HepG2 (cell line): ENCODE data around the gene PRDM11. TPM values are rescaled to one million over a fixed set of nuclear protein-coding genes. Genes with fewer than 3 reads are reported as not detected.

Experiments used
- ATAC-seq: fragments of 200-7000 bp; cut with Tn5 transposase; 3 replicates; pipeline ENCODE4 v1.9.1; 2020; ENCODE audit warnings: mild to moderate bottlenecking, moderate library complexity
- BruUV-seq: library from RNA; stranded (reverse); fragments of 400-500 nt; replicated peaks from 2 replicates; lab custom pipeline; 2021; lab: Mats Ljungman, UMichigan
- CTCF ChIA-PET: fragments of 300-600 bp; formaldehyde crosslinking; extraction: SDS; loops from one replicate; lab custom pipeline; 2021; ENCODE audit warnings: low total read pairs, inconsistent platforms, low intra/inter-chr PET ratio; lab: Yijun Ruan, JAX
- POLR2A ChIA-PET: fragments of 350-600 bp; sonication (Branson Sonifier 250); formaldehyde crosslinking; loops from one replicate; lab custom pipeline; 2020; ENCODE audit warnings: antibody characterized with exemption, inconsistent platforms; lab: Yijun Ruan, JAX
- DNase-seq: peaks from one replicate; pipeline ENCODE4 v3.0.0-alpha.2; 2015; ENCODE audit warnings: low spot score
- FAIRE-seq: peaks from 3 replicates; lab custom pipeline; 2011; peaks lifted over from hg19 to GRCh38; lab: Jason Lieb, UNC
- H2AFZ ChIP-seq: one replicate; pipeline ENCODE4 v1.6.1; 2011; ENCODE audit warnings: low read length, inconsistent platforms
- H3K27ac ChIP-seq: fragments of 300-600 bp; 3 replicates; pipeline ENCODE4 v1.8.0; 2011; ENCODE audit warnings: mixed run types, mild to moderate bottlenecking, mixed read lengths, low read length, inconsistent platforms; ENCODE audit not compliant: insufficient read depth; ENCODE audit errors: extremely low read length
- H3K27me3 ChIP-seq, 2 experiments: fragments of 200-600 bp in 1 of 2; 2 replicates in 1 of 2; 3 replicates in 1 of 2; pipeline versions ENCODE4 v1.6.0 to v1.8.0; 2011; ENCODE audit warnings: low read length in 2 of 2, mild to moderate bottlenecking in 2 of 2, moderate library complexity in 2 of 2, inconsistent platforms in 1 of 2; ENCODE audit not compliant: insufficient read depth in 2 of 2, control insufficient read depth in 1 of 2
- H3K36me3 ChIP-seq, 2 experiments: fragments of 200-600 bp in 1 of 2; replicated peaks in 1 of 2; 2 replicates in 1 of 2; 3 replicates in 1 of 2; pipeline versions ENCODE4 v1.5.1 to v1.8.0; 2011; ENCODE audit warnings: low read length in 2 of 2, inconsistent platforms in 1 of 2; ENCODE audit not compliant: insufficient read depth in 2 of 2, control insufficient read depth in 1 of 2
- H3K4me1 ChIP-seq: 2 replicates; pipeline ENCODE4 v1.5.1; 2012; ENCODE audit warnings: low read length, inconsistent platforms; ENCODE audit not compliant: insufficient read depth
- H3K4me2 ChIP-seq: 2 replicates; pipeline ENCODE4 v1.6.0; 2011; ENCODE audit warnings: low read depth, low read length, inconsistent platforms
- H3K4me3 ChIP-seq, 3 experiments: fragments of 200-600 bp in 1 of 3; sonication (generic), shearing (Covaris generic) in 1 of 3; replicated peaks in 1 of 3; 2 replicates each; pipeline ENCODE4 v1.5.1; 2011 to 2016; ENCODE audit warnings: low read length in 3 of 3, inconsistent platforms in 2 of 3, low read depth in 2 of 3, mild to moderate bottlenecking in 2 of 3, control low read depth in 1 of 3, mixed read lengths in 1 of 3; ENCODE audit not compliant: insufficient read depth in 1 of 3
- H3K79me2 ChIP-seq: one replicate; pipeline ENCODE4 v1.6.1; 2011; ENCODE audit warnings: low read length, inconsistent platforms; ENCODE audit not compliant: insufficient read depth
- H3K9ac ChIP-seq: 2 replicates; pipeline ENCODE4 v1.6.0; 2011; ENCODE audit warnings: mild to moderate bottlenecking, low read depth, low read length, inconsistent platforms; ENCODE audit not compliant: insufficient read depth
- H3K9me3 ChIP-seq: 2 replicates; pipeline ENCODE4 v1.5.1; 2012; ENCODE audit warnings: mild to moderate bottlenecking, low read length
- H4K20me1 ChIP-seq: 2 replicates; pipeline ENCODE4 v1.6.0; 2011; ENCODE audit warnings: inconsistent platforms, mild to moderate bottlenecking, low read length, moderate library complexity; ENCODE audit not compliant: insufficient read depth
- CREB1 ChIP-seq, 2 experiments: fragments of 450-650 bp in 1 of 2; IDR thresholded peaks; 2 replicates each; pipeline ENCODE4 v1.6.1; 2016 to 2017; ENCODE audit warnings: control low read depth in 1 of 2, mild to moderate bottlenecking in 1 of 2, missing compliant biosample characterization in 1 of 2, missing genetic modification characterization in 1 of 2
- FOSL1 ChIP-seq: sonication (generic); formaldehyde crosslinking; IDR thresholded peaks from 2 replicates; pipeline ENCODE4 v1.9.0; 2021; ENCODE audit warnings: missing genetic modification reagents, borderline replicate concordance
- GFI1 ChIP-seq: sonication (generic); formaldehyde crosslinking; IDR thresholded peaks from 2 replicates; pipeline ENCODE4 v1.5.0; 2020; ENCODE audit warnings: missing genetic modification reagents, mild to moderate bottlenecking, borderline replicate concordance
- MAFG ChIP-seq: sonication (generic); formaldehyde crosslinking; IDR thresholded peaks from 2 replicates; pipeline ENCODE4 v1.5.1; 2020; ENCODE audit warnings: mild to moderate bottlenecking, missing genetic modification reagents
- MAX ChIP-seq: IDR thresholded peaks from 2 replicates; pipeline ENCODE4 v1.6.1; 2012; ENCODE audit warnings: inconsistent platforms
- MBD4 ChIP-seq: IDR thresholded peaks from 2 replicates; pipeline ENCODE4 v1.6.1; 2012; ENCODE audit warnings: low read length, inconsistent platforms, borderline replicate concordance
- MED8 ChIP-seq: sonication (generic); formaldehyde crosslinking; IDR thresholded peaks from 2 replicates; pipeline ENCODE4 v1.8.1; 2023; ENCODE audit warnings: mild to moderate bottlenecking, missing genetic modification reagents; ENCODE audit not compliant: insufficient replicate concordance
- TBL1XR1 ChIP-seq: fragments of 150-350 bp; IDR thresholded peaks from 2 replicates; pipeline ENCODE4 v1.6.1; 2014; ENCODE audit warnings: borderline replicate concordance, low read length; ENCODE audit not compliant: partially characterized antibody
- TCF12 ChIP-seq, 2 experiments: fragments of 450-650 bp in 1 of 2; sonication (generic) in 1 of 2; formaldehyde crosslinking in 1 of 2; IDR thresholded peaks; 2 replicates each; pipeline versions ENCODE4 v1.6.1 to v1.8.0; 2017 to 2022; ENCODE audit warnings: antibody characterized with exemption in 1 of 2, mild to moderate bottlenecking in 1 of 2, missing genetic modification reagents in 1 of 2, moderate library complexity in 1 of 2
- ZBTB4 ChIP-seq: sonication (generic); formaldehyde crosslinking; IDR thresholded peaks from 2 replicates; pipeline ENCODE4 v1.4.0; 2020; ENCODE audit warnings: missing genetic modification reagents, mild to moderate bottlenecking, borderline replicate concordance
- ZKSCAN1 ChIP-seq: fragments of 150-350 bp; IDR thresholded peaks from 2 replicates; pipeline ENCODE4 v1.6.1; 2014; ENCODE audit warnings: low read length
- ZNF274 ChIP-seq: sonication (generic); formaldehyde crosslinking; IDR thresholded peaks from 2 replicates; pipeline ENCODE4 v1.5.1; 2020; ENCODE audit warnings: mild to moderate bottlenecking, missing genetic modification reagents
- ZNF382 ChIP-seq: sonication (generic); formaldehyde crosslinking; IDR thresholded peaks from 2 replicates; pipeline ENCODE4 v1.5.0; 2020; ENCODE audit warnings: missing genetic modification reagents, mild to moderate bottlenecking, borderline replicate concordance
- WGBS: methylation state at CpG from one replicate; pipeline ENCODE4 v1.1.6; 2017; ENCODE audit warnings: low lambda C conversion rate; 5-methylcytosine and 5-hydroxymethylcytosine counted together
- in situ Hi-C: cut with HindIII; loops from 2 replicates; pipeline ENCODE4 v1.10.0; 2017; ENCODE audit warnings: low pct_unique_long_range_greater_than_20kb; ENCODE audit not compliant: extremely low pct_ligation_motif_present
- intact Hi-C: fragments of 100-400 bp; cut with micrococcal nuclease; formaldehyde crosslinking; loops from one replicate; pipeline ENCODE4 v1.10.0; 2022; ENCODE audit not compliant: unreplicated experiment
- polyA plus RNA-seq, 8 experiments: library from polyadenylated mRNA; depleted of rRNA in 3 of 8; stranded (reverse) in 7 of 8; unstranded in 1 of 8; fragments of >200 nt; fragmentation: Illumina TruSeq in 4 of 8; extraction: Trizol in 4 of 8; gene quantifications; 2 replicates each; pipeline versions ENCODE4 v1.2.1 to v1.2.3, GENCODE V29; 2011 to 2016; ENCODE audit warnings: low read depth in 4 of 8, missing spikeins in 1 of 8, mixed read lengths in 1 of 8; ENCODE audit not compliant: insufficient read depth in 1 of 8
- total RNA-seq, 5 experiments: library from RNA; depleted of rRNA; stranded (reverse); fragments of >200 nt; fragmentation: Illumina TruSeq; extraction: Trizol; gene quantifications; 2 replicates each; pipeline ENCODE4 v1.2.3, GENCODE V29; 2016; ENCODE audit warnings: low read depth in 1 of 5
- TF ChIP-seq, protein P1 (sequence below): conservative IDR thresholded peaks from 2 replicates; pipeline ENCODE4 v1.6.1; 2018; ENCODE audit warnings: missing genetic modification reagents
- TF ChIP-seq, protein P2 (sequence below), 2 experiments: sonication (generic) in 1 of 2; formaldehyde crosslinking in 1 of 2; IDR thresholded peaks; 2 replicates each; pipeline versions ENCODE4 v1.4.0 to v1.6.1; 2016 to 2020; ENCODE audit warnings: borderline replicate concordance in 1 of 2, low read depth in 1 of 2, mild to moderate bottlenecking in 1 of 2, missing genetic modification reagents in 1 of 2

Gene PRDM11
- total and polyA plus RNA-seq, 2 of the 13 experiments (the other 11 are each of a cell fraction or from before 2014, with no cell fraction given), result 3.4 to 4.7 TPM

DNA sequence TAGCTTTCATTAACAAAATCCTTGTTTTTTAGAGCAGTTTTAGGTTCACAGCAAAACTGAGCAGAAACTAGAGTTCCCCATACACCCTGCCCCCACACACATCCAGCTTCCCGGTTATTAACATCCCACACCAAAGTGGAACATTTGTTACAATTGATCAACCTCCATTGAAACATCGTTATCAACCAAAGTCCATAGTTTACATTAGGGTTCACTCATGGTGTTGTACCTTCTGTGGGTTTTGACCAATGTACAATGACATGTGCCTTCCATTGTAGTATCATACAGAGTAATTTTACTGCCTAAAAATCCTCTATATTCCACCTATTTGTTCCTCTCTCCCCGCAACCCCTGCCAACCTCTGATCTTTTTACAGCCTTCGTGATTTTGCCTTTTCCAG lies 28.5 kb downstream of the PRDM11 start:
- no peaks in the 10 kb centered on the region for H3K79me2 ChIP-seq
- no peak overlapping the region for H3K9ac ChIP-seq
- no peaks in the 10 kb centered on the region for H3K9me3 ChIP-seq
- no peak overlapping the region for H2AFZ ChIP-seq
- H3K4me2 ChIP-seq, result no peak overlapping the region
- WGBS, result 77% methylated on average over 4 of the region's 4 CpGs
- H3K4me3 ChIP-seq, result no peak overlapping the region
- no peaks in the 10 kb centered on the region for H3K36me3 ChIP-seq
- ChIA-PET CTCF (no interaction called here), POLR2A (no interaction called here)
- in situ Hi-C loops (no loop called here), intact Hi-C loops (no loop called here)
- FAIRE-seq (no peak), DNase-seq (no peak), ATAC-seq (no peak)
- no peak overlapping the region for H3K27ac ChIP-seq
- no TSS peak for BruUV-seq
- H4K20me1 ChIP-seq, result no peaks in the 10 kb centered on the region
- H3K4me1 ChIP-seq, result peaks cover 18% of the 10 kb centered on the region; the same call in 1 of the 2 replicates
- TF ChIP-seq, protein P1, sequence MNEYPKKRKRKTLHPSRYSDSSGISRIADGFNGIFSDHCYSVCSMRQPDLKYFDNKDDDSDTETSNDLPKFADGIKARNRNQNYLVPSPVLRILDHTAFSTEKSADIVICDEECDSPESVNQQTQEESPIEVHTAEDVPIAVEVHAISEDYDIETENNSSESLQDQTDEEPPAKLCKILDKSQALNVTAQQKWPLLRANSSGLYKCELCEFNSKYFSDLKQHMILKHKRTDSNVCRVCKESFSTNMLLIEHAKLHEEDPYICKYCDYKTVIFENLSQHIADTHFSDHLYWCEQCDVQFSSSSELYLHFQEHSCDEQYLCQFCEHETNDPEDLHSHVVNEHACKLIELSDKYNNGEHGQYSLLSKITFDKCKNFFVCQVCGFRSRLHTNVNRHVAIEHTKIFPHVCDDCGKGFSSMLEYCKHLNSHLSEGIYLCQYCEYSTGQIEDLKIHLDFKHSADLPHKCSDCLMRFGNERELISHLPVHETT (CRISPR knock-in tag), result no peak
- TF ChIP-seq FOSL1 (CRISPR knock-in tag), result no peak
- TF ChIP-seq TCF12 (IDR thresholded peaks at IDR 0.05), result no peak
- TF ChIP-seq TCF12 (CRISPR knock-in tag; IDR thresholded peaks at IDR 0.05), result no peak
- no peak for TF ChIP-seq ZNF382 (CRISPR knock-in tag)
- TF ChIP-seq ZNF274 (CRISPR knock-in tag), result no peak
- no peak for TF ChIP-seq TBL1XR1
- TF ChIP-seq, protein P2, sequence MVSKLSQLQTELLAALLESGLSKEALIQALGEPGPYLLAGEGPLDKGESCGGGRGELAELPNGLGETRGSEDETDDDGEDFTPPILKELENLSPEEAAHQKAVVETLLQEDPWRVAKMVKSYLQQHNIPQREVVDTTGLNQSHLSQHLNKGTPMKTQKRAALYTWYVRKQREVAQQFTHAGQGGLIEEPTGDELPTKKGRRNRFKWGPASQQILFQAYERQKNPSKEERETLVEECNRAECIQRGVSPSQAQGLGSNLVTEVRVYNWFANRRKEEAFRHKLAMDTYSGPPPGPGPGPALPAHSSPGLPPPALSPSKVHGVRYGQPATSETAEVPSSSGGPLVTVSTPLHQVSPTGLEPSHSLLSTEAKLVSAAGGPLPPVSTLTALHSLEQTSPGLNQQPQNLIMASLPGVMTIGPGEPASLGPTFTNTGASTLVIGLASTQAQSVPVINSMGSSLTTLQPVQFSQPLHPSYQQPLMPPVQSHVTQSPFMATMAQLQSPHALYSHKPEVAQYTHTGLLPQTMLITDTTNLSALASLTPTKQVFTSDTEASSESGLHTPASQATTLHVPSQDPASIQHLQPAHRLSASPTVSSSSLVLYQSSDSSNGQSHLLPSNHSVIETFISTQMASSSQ (IDR thresholded peaks at IDR 0.05; ENCODE audit: low read depth), result no peak
- TF ChIP-seq, protein P2 (CRISPR knock-in tag; IDR thresholded peaks at IDR 0.05; ENCODE audit: borderline replicate concordance), result no peak
- no peak for TF ChIP-seq MED8 (CRISPR knock-in tag)
- TF ChIP-seq MAFG (CRISPR knock-in tag), result no peak
- no peak for TF ChIP-seq MBD4
- no peak for TF ChIP-seq ZKSCAN1
- TF ChIP-seq ZBTB4 (CRISPR knock-in tag), result no peak
- no peak for TF ChIP-seq GFI1 (CRISPR knock-in tag)
- TF ChIP-seq MAX, result no peak
- no peak for TF ChIP-seq CREB1 (IDR thresholded peaks at IDR 0.05)
- TF ChIP-seq CREB1 (CRISPR knock-in tag; IDR thresholded peaks at IDR 0.05), result no peak
- no peaks in the 10 kb centered on the region; a peak in 1 of 5 replicates for H3K27me3 ChIP-seq
